Left cardiac atrium (tissue), 4 donors: ENCODE results near the gene CFDP1. TPM values are rescaled to one million over a fixed set of nuclear protein-coding genes. Genes with fewer than 3 reads are reported as not detected.

Experiments used
- ATAC-seq, 2 donors: fragments of 200-7000 bp; cut with Tn5 transposase; one replicate each; pipeline ENCODE4 v1.9.1; 2020; ENCODE audit warnings: mild to moderate bottlenecking in 2 of 2, moderate library complexity in 2 of 2
- DNase-seq: peaks from one replicate; pipeline ENCODE4 v3.0.0-alpha.2; 2020
- intact Hi-C, 2 donors: fragments of 100-400 bp; cut with DNase I; formaldehyde crosslinking; loops; one replicate each; pipeline versions ENCODE4 v1.14.1 to v1.15.1; 2022 to 2023
- total RNA-seq, 2 donors: library from RNA; stranded (reverse); fragmentation: NEBNext Ultra II Directional; extraction: Animal tissue kit (Norgen Biotek cat#: 25700); gene quantifications; one replicate each; pipeline ENCODE4 v1.2.1, GENCODE V29; 2021
- donor health status: DM: no; HTN: yes; CAD: no.
- donor health status: DM: no; HTN: yes; CAD: no; lungs with severe emphysema.
- donor health status: DM: yes; HTN: yes; CAD: no.
- donor health status: Dilated cardiomyopathy.

Gene CFDP1
- total RNA-seq, 2 donors from 2014 or later = 31.3 to 32.7 TPM

DNA sequence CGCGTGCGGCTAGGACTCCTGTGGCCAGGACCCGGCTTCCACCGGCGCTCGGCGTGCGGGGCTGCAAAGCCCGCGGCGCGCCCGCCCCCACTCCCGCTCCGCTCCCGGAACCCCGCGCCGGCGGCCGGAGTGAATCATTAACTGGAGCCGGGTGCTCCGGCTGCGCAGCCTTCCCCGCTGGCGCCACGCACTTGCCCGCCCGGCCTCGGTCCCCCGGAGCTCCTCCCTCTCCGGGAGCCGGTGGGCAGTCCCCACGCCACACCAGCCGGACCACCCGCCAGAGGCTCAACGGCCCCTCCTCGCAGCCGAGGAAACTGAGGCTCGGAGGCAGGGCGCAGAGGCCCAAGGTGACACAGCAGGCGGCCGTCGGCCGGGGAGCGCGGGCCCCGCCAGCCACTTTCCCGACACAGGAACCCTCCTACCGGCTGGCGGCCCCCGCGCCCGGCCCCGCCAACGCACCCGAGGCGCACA, 182.5 kb downstream of the CFDP1 start:
- intact Hi-C loops = loop anchor here (5.0 to 10.0 kb wide), 2 partner anchors 54 to 56 kb away; no protein-coding TSS in a partner anchor
- ATAC-seq = peak; percentile 10 to 11
- DNase-seq = peak; percentile 54

DNA sequence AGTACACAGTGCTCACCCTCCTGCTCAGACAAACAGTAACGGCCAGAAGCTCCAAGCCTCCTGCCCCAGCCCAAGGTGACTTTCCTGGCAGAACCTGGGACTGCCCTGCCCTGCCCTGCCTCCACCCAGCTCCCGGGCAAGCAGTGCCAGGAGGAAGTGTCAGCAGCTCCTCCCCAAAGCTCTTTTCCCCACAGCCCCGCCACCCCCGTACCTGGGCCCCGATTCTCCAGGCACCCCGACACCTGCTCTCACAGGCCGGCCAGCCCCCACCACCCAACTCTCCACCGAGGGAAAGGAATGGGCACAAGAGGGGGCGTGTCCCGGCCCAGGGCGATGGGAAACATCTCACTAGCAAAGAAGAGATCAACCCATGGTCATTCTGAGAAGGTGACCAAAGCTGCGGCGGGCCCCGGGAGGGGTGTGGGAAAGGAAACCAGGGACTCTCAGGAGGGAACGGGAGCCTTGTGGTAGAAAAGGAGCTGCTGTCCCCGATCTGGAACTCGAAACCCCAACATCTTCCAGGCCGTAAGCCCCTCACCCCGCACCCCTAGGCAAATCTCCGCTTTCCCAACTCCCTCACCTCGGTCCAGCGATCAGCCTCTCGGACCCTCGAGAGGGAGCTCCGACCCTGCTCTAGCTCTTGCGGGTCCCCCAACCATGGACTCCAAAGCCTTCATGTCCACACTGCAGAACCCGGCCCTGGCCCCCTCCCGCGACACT, 183.1 kb downstream of the CFDP1 start:
- ATAC-seq (peak in 1 of 2 donors; percentile 6), DNase-seq (peak; percentile 46)
- intact Hi-C loops = loop anchor here (5.0 to 10.0 kb wide), 2 partner anchors 55 to 57 kb away; no protein-coding TSS in a partner anchor

GRCh38 chr16:75249441-75249840, 183.9 kb downstream of the CFDP1 start:
- ATAC-seq (no peak), DNase-seq (no peak)
- intact Hi-C loops = no loop called here

DNA sequence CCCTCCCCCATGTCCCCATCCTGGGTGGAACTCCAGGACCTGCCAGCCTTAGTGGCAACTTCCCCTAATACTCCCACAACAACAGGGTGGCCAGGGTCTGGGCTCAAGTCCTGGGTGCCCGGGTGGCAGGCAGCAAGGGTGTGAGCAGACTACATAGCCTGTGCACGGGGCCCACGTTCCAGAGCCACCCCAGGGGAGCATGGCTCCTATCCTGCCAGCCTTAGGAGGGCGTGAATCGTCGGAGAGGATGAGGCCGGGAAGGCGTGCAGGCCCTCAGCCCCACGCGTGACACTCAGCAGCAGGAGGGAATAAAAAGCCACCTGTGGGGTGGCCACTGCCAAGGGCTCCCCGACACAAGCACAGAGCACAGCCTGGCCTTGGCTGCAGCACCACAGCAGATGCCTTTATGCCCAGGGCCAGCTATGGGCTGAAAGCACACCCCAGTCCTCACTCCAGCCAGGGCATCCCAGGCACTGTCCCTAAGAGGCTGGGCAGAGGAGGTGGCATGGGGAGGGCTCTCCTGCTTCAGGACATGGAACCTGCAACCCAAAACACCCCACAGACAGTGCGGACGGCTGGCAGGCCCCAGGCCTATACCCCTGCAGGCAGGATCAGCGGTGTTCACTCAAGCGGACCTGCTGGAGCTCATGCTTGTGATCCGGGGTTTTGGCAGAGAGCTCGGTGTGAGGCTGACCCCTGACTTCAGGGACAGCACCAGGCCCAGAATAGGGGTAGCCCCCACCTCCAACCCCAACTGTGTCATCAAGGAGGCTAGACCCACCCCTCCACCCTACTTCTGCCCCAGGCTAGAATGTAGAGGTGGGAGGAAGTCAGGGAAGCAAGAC, 184.5 kb downstream of the CFDP1 start:
- intact Hi-C loops = no loop called here
- ATAC-seq (no peak), DNase-seq (peak; percentile 23)

DNA sequence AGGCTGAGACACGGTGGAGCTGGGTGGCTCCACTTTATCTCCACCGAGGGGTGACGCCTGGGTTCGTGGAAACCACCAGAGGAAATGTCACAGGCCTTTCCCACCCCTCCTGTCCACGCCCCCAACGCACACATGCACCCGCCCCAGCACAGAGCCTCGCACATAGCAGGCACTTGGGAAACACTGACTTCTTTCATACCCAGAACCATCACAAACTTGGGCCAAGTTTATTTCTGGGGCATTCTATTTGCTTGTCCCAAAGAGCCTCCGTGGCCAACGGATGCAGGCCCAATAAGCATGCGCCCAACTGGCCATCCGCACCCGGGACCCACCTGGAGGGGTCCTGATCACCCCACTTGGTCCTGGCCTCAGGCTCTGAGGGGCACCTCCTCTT, 185.2 kb downstream of the CFDP1 start:
- ATAC-seq (no peak), DNase-seq (peak; percentile 66)
- intact Hi-C loops = no loop called here

GRCh38 chr16:75247249-75247648, 186.1 kb downstream of the CFDP1 start:
- DNase-seq (peak; percentile 25), ATAC-seq (no peak)
- intact Hi-C loops = no loop called here

DNA sequence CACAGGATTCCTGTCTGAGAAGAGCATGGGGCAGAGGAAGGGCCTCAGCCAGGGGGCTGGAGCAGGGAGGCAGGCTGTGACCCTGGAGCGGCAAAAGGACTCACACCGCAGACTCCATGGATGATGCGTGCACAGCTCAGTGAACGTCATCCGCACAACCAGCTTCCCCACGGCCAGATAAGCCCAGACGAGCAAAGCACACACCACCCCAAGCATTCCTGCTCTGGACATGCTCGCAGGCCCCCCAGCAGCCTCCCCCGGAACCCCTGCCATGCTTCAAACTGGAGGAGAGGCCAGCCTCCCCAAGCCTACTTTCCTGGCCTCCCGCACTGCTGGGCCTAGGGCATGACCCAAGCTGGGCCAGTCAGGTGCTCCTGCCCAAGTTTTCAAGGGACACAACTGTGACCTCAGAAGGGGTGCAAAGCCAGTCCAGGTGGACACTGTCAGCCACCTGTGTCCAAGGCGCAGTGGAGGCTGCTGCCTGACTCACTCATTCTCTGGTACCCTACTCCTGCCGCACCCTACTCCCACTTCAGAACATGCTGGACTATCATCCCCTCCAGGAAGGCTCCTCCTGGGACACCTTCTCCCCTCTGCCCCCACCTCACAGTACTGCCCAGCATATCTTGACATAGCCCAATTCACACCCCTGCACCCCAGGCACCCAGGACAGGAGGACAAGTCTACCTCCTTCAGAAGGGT, 186.6 kb downstream of the CFDP1 start:
- no peak for ATAC-seq
- DNase-seq = peak; percentile 23
- intact Hi-C loops = no loop called here

GRCh38 chr16:75244844-75245758, 188.2 kb downstream of the CFDP1 start:
- DNase-seq = peak; percentile 89
- intact Hi-C loops = no loop called here
- peak; percentile 79 to 81 for ATAC-seq

GRCh38 chr16:75244225-75244809, 189.0 kb downstream of the CFDP1 start:
- intact Hi-C loops = no loop called here
- peak; percentile 80 for DNase-seq

More at GRCh38 chr16:75244225-75244809, 189.0 kb downstream of the CFDP1 start:
- peak; percentile 3 to 4 for ATAC-seq

Other genes starting within 250 kb of the CFDP1 start
- gene CTRB2, start 226.3 kb downstream of the CFDP1 start, total RNA-seq = not detected
- 1 to 10 TPM in 1 of 2 donors, under 1 TPM in 1; 0.39 to 1.4 TPM for gene CTRB1, start 214.5 kb downstream of the CFDP1 start, total RNA-seq
- 10 to 100 TPM; 46.5 to 65.9 TPM for gene BCAR1, start 181.9 kb downstream of the CFDP1 start, total RNA-seq
- gene TMEM170A, start 31.2 kb upstream of the CFDP1 start, total RNA-seq = 10 to 100 TPM in 1 of 2 donors, 1 to 10 TPM in 1; 10.0 to 12.2 TPM
- gene CHST6, start 61.9 kb upstream of the CFDP1 start, total RNA-seq = 1 to 10 TPM; 4.4 to 4.6 TPM
- under 1 TPM in 1 of 2 donors, not detected in 1; 0.37 TPM for gene CHST5, start 102.6 kb upstream of the CFDP1 start, total RNA-seq
- gene TMEM231, start 122.7 kb upstream of the CFDP1 start, total RNA-seq = 1 to 10 TPM; 5.6 to 7.3 TPM
- gene GABARAPL2, start 132.9 kb upstream of the CFDP1 start, total RNA-seq = 100 to 1,000 TPM; 172 to 180 TPM
- gene ADAT1, start 189.8 kb upstream of the CFDP1 start, total RNA-seq = 10 to 100 TPM; 18.6 to 25.3 TPM
- gene KARS1, start 214.2 kb upstream of the CFDP1 start, total RNA-seq = 100 to 1,000 TPM in 1 of 2 donors, 10 to 100 TPM in 1; 96.0 to 107 TPM
- 10 to 100 TPM; 55.6 to 70.2 TPM for gene TERF2IP, start 214.3 kb upstream of the CFDP1 start, total RNA-seq
- gene CPHXL2, start 243.5 kb upstream of the CFDP1 start, total RNA-seq = not detected